A549 (cell line): ENCODE data around the gene DGAT2. TPM values are rescaled to one million over a fixed set of nuclear protein-coding genes. Genes with fewer than 3 reads are reported as not detected.

Experiments used
- ATAC-seq, 2 experiments: fragments of 200-7000 bp in 1 of 2; fragments of >200 bp in 1 of 2; cut with Nextera tagmentation in 1 of 2; cut with Tn5 transposase in 1 of 2; 3 replicates each; pipeline versions ENCODE4 v1.8.0 to v1.9.1; 2018 to 2020; ENCODE audit warnings: mild to moderate bottlenecking in 1 of 2, moderate library complexity in 1 of 2
- CTCF ChIA-PET: fragments of 300-600 bp; sonication (Branson Sonifier 250); formaldehyde crosslinking; extraction: SDS; loops from one replicate; lab custom pipeline; 2021; ENCODE audit warnings: antibody characterized with exemption, inconsistent platforms; lab: Yijun Ruan, JAX
- POLR2A ChIA-PET: fragments of 350-600 bp; formaldehyde crosslinking; extraction: SDS; loops from one replicate; lab custom pipeline; 2021; ENCODE audit warnings: antibody characterized with exemption, inconsistent platforms; lab: Yijun Ruan, JAX
- DNase-seq, 2 experiments: peaks; one replicate each; pipeline versions ENCODE4 v3.0.0 to v3.0.0-alpha.2; 2011 to 2016; ENCODE audit warnings: low read depth in 1 of 2, low spot score in 1 of 2
- FAIRE-seq: peaks from 2 replicates; lab custom pipeline; 2011; peaks lifted over from hg19 to GRCh38; lab: Jason Lieb, UNC
- H3K27ac ChIP-seq, 2 experiments: fragments of >200 bp; sonication (Bioruptor Twin); formaldehyde crosslinking; 3 replicates each; pipeline ENCODE4 v1.5.1; 2016 to 2017
- H3K4me1 ChIP-seq: fragments of >200 bp; sonication (Bioruptor Twin); formaldehyde crosslinking; 3 replicates; pipeline ENCODE4 v1.6.1; 2016
- H3K4me2 ChIP-seq: fragments of >200 bp; sonication (Bioruptor Twin); formaldehyde crosslinking; 3 replicates; pipeline ENCODE4 v1.6.1; 2016
- H3K4me3 ChIP-seq: fragments of >200 bp; sonication (Bioruptor Twin); formaldehyde crosslinking; 3 replicates; pipeline ENCODE4 v1.5.1; 2016
- H3K9me3 ChIP-seq: fragments of >200 bp; sonication (Bioruptor Twin); formaldehyde crosslinking; 3 replicates; pipeline ENCODE4 v1.6.1; 2016
- CBX8 ChIP-seq: fragments of 200-600 bp; sonication (generic); IDR thresholded peaks from 2 replicates; pipeline ENCODE4 v1.6.1; 2016
- CHD2 ChIP-seq: fragments of 150-350 bp; IDR thresholded peaks from 2 replicates; pipeline ENCODE4 v1.6.1; 2014; ENCODE audit warnings: low read length; ENCODE audit not compliant: partially characterized antibody
- EHF ChIP-seq: fragments of 250-450 bp; sonication (Bioruptor Pico); IDR thresholded peaks from 2 replicates; pipeline ENCODE4 v1.5.0; 2020; ENCODE audit warnings: mild to moderate bottlenecking
- FOXS1 ChIP-seq: fragments of 250-450 bp; sonication (Bioruptor Pico); IDR thresholded peaks from 2 replicates; pipeline ENCODE4 v1.5.0; 2020; ENCODE audit warnings: mild to moderate bottlenecking, moderate library complexity
- HDAC2 ChIP-seq: fragments of 200-600 bp; sonication (generic); IDR thresholded peaks from 2 replicates; pipeline ENCODE4 v1.6.1; 2016
- HEYL ChIP-seq: fragments of 250-450 bp; sonication (Bioruptor Pico); IDR thresholded peaks from 2 replicates; pipeline ENCODE4 v1.8.0; 2021; ENCODE audit warnings: mild to moderate bottlenecking, moderate library complexity
- HOXA7 ChIP-seq: fragments of 250-450 bp; sonication (Bioruptor Pico); IDR thresholded peaks from 2 replicates; pipeline ENCODE4 v1.5.0; 2020; ENCODE audit warnings: mild to moderate bottlenecking, moderate library complexity
- HOXB13 ChIP-seq: fragments of 250-450 bp; sonication (Bioruptor Pico); IDR thresholded peaks from 2 replicates; pipeline ENCODE4 v1.5.0; 2020; ENCODE audit warnings: low read depth, mild to moderate bottlenecking, moderate library complexity
- HOXB5 ChIP-seq: fragments of 250-450 bp; sonication (Bioruptor Pico); IDR thresholded peaks from 2 replicates; pipeline ENCODE4 v1.5.0; 2020; ENCODE audit warnings: mild to moderate bottlenecking, moderate library complexity
- JUN ChIP-seq, 2 experiments: fragments of >200 bp; sonication (Bioruptor Twin); formaldehyde crosslinking; IDR thresholded peaks; 2 replicates in 1 of 2; 3 replicates in 1 of 2; pipeline ENCODE4 v1.6.1; 2016 to 2017
- JUNB ChIP-seq: fragments of >200 bp; sonication (Bioruptor Twin); formaldehyde crosslinking; IDR thresholded peaks from 2 replicates; pipeline ENCODE4 v1.6.1; 2016
- KDM5A ChIP-seq: fragments of 200-600 bp; sonication (generic); IDR thresholded peaks from 2 replicates; pipeline ENCODE4 v1.6.1; 2016; ENCODE audit warnings: antibody characterized with exemption, mild to moderate bottlenecking
- MYC ChIP-seq: IDR thresholded peaks from 2 replicates; pipeline ENCODE4 v1.6.1; 2012; ENCODE audit warnings: mild to moderate bottlenecking, inconsistent platforms, low read length, improper control_type of control experiment, borderline replicate concordance
- NPAS2 ChIP-seq: fragments of 250-450 bp; sonication (Bioruptor Pico); IDR thresholded peaks from 2 replicates; pipeline ENCODE4 v1.8.0; 2022; ENCODE audit warnings: mild to moderate bottlenecking, moderate library complexity, borderline replicate concordance
- POLR2AphosphoS2 ChIP-seq: conservative IDR thresholded peaks from 2 replicates; pipeline ENCODE4 v1.6.1; 2012; ENCODE audit warnings: low read length, improper control_type of control experiment, inconsistent platforms
- RARB ChIP-seq: fragments of 250-450 bp; sonication (Bioruptor Pico); IDR thresholded peaks from 2 replicates; pipeline ENCODE4 v1.8.0; 2021; ENCODE audit warnings: mild to moderate bottlenecking, moderate library complexity
- SREBF2 ChIP-seq: fragments of 450-650 bp; IDR thresholded peaks from 2 replicates; pipeline ENCODE4 v1.6.1; 2014; ENCODE audit warnings: mild to moderate bottlenecking, moderate library complexity
- TP53 ChIP-seq: fragments of 250-450 bp; sonication (Bioruptor Pico); IDR thresholded peaks from 2 replicates; pipeline ENCODE4 v1.5.0; 2021; ENCODE audit warnings: mild to moderate bottlenecking, moderate library complexity
- ZNF302 ChIP-seq: fragments of 250-450 bp; sonication (Bioruptor Pico); IDR thresholded peaks from 2 replicates; pipeline ENCODE4 v1.9.0; 2021; ENCODE audit warnings: inconsistent platforms, mild to moderate bottlenecking, moderate library complexity
- WGBS: methylation state at CpG from one replicate; pipeline ENCODE4 v1.1.6; 2017; ENCODE audit errors: missing lambda C conversion rate; 5-methylcytosine and 5-hydroxymethylcytosine counted together
- polyA minus RNA-seq: library from RNA; depleted of rRNA, polyadenylated mRNA; stranded (reverse); fragments of >200 nt; gene quantifications from 2 replicates; pipeline ENCODE4 v1.2.3, GENCODE V29; 2011; rRNA and poly(A)+ RNA removed
- polyA plus RNA-seq, 4 experiments: library from polyadenylated mRNA; depleted of rRNA in 3 of 4; stranded (reverse); fragments of >200 nt; fragmentation: RNase III in 1 of 4; extraction: RNeasy Plus Mini Kit Qiagen cat#74134 plus additional on column Dnase treatment in 1 of 4; gene quantifications; 2 replicates in 3 of 4; 3 replicates in 1 of 4; pipeline ENCODE4 v1.2.3, GENCODE V29; 2011 to 2017
- TF ChIP-seq, protein P1 (sequence below): fragments of 450-650 bp; IDR thresholded peaks from 2 replicates; pipeline ENCODE4 v1.6.1; 2014; ENCODE audit warnings: antibody characterized with exemption
- TF ChIP-seq, protein P2 (sequence below): fragments of >200 bp; sonication (Bioruptor Twin); formaldehyde crosslinking; IDR thresholded peaks from 3 replicates; pipeline ENCODE4 v1.5.1; 2016
- TF ChIP-seq, protein P3 (sequence below): IDR thresholded peaks from 2 replicates; pipeline ENCODE4 v1.6.1; 2012; ENCODE audit warnings: low read depth, borderline replicate concordance
- TF ChIP-seq, protein P4 (sequence below): fragments of 200-600 bp; sonication (generic); IDR thresholded peaks from 2 replicates; pipeline ENCODE4 v1.6.1; 2016; ENCODE audit warnings: antibody characterized with exemption, mild to moderate bottlenecking, moderate library complexity
- TF ChIP-seq, protein P5 (sequence below): fragments of 250-450 bp; sonication (Bioruptor Pico); IDR thresholded peaks from 2 replicates; pipeline ENCODE4 v1.5.0; 2021; ENCODE audit warnings: mild to moderate bottlenecking, moderate library complexity, borderline replicate concordance
- TF ChIP-seq, protein P6 (sequence below): fragments of 250-450 bp; sonication (Bioruptor Pico); IDR thresholded peaks from 2 replicates; pipeline ENCODE4 v1.5.0; 2020; ENCODE audit warnings: low read depth, mild to moderate bottlenecking, moderate library complexity
- TF ChIP-seq, protein P7 (sequence below): IDR thresholded peaks from 2 replicates; pipeline ENCODE4 v1.6.1; 2012

Gene DGAT2, protein sequence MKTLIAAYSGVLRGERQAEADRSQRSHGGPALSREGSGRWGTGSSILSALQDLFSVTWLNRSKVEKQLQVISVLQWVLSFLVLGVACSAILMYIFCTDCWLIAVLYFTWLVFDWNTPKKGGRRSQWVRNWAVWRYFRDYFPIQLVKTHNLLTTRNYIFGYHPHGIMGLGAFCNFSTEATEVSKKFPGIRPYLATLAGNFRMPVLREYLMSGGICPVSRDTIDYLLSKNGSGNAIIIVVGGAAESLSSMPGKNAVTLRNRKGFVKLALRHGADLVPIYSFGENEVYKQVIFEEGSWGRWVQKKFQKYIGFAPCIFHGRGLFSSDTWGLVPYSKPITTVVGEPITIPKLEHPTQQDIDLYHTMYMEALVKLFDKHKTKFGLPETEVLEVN
- polyA plus RNA-seq (2011; rRNA removed): 1.6 and 2.7 TPM in 2 replicates
- polyA plus RNA-seq (2012; cell fraction: cytosol; rRNA removed): 3.0 and 4.7 TPM in 2 replicates
- polyA plus RNA-seq (2012; cell fraction: nucleus; rRNA removed): 2.4 and 3.0 TPM in 2 replicates
- 1.9 to 3.3 TPM (median 2.3 TPM) in 3 replicates for polyA plus RNA-seq (2017; fragmentation: RNase III; extraction: RNeasy Plus Mini Kit Qiagen cat#74134 plus additional on column Dnase treatment)
- 1.4 and 4.5 TPM in 2 replicates for polyA minus RNA-seq

DNA sequence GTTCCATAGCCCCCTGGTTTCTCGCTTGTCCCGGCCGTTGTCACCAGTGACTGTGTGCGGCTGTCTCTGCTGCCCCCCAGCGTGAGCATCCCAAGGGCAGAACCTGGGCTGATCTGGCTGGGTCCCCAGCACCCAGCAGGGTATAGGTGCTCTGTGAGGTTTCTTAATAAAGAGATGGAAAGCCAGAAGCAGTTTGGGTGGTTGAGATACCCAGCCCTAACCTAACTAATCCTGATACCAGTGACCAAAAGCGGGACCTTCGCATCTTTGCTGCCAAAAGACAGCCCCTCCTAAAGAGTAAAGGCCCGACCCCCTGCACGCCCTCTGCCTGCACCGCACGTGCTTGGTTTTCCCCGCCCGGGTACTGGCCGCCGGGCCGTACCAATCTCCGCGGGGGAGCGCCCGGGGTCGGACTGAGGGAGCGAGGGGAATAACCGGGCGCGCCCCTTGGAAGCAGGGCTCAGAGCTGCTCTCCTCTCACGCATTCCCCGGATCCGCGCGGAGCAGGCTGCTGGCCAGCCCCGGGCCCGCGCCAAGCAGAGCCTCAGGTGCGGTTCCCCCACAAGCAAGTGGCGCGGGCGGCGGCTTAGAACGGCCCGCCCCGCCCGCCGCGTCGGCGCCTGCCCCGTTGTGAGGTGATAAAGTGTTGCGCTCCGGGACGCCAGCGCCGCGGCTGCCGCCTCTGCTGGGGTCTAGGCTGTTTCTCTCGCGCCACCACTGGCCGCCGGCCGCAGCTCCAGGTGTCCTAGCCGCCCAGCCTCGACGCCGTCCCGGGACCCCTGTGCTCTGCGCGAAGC is at the start of gene DGAT2:
Gene DGAT2 (plus strand): TSS at position 667 of the 797 bp plus-strand sequence. CDS start 214 bp downstream, outside the sequence.
- FAIRE-seq (no peak), ATAC-seq (peak; percentile 75 to 93), DNase-seq (peak; percentile 73 to 83)
- peaks cover 11% of the 10 kb centered on the region; the same call in 2 of the 3 replicates for H3K4me1 ChIP-seq
- H3K4me2 ChIP-seq: peak within 1 kb of the TSS; percentile 98
- ChIA-PET CTCF (interaction anchor here (1.1 to 4.4 kb wide), 6 partner anchors 9 to 73 kb away, joined by 3 to 19 read pairs (median 4); no protein-coding TSS in a partner anchor), POLR2A (no interaction called here)
- peak within 1 kb of the TSS; percentile 91 to 93 for H3K27ac ChIP-seq
- 7% methylated on average over 44 of the region's 66 CpGs for WGBS
- H3K4me3 ChIP-seq: peak within 1 kb of the TSS; percentile 51
- H3K9me3 ChIP-seq: no peaks in the 10 kb centered on the region
- TF ChIP-seq HOXA7 (CRISPR knock-in tag) (no peak), CBX8 (no peak), ZNF302 (CRISPR knock-in tag) (no peak), TP53 (CRISPR knock-in tag) (no peak), RARB (CRISPR knock-in tag) (no peak), KDM5A (no peak), MYC (no peak), CHD2 (no peak), HEYL (CRISPR knock-in tag) (no peak), HOXB5 (CRISPR knock-in tag) (no peak), HOXB13 (CRISPR knock-in tag) (peak; percentile 79; the same call in 1 of the 2 replicates), FOXS1 (CRISPR knock-in tag) (no peak), JUNB (no peak), SREBF2 (no peak), JUN (IDR thresholded peaks at IDR 0.05) (peak in 1 of 2 experiments; percentile 48; a peak in 2 of 5 replicates), HDAC2 (no peak), NPAS2 (CRISPR knock-in tag) (no peak), POLR2AphosphoS2 (no peak), EHF (CRISPR knock-in tag) (no peak)
- TF ChIP-seq, protein P1, sequence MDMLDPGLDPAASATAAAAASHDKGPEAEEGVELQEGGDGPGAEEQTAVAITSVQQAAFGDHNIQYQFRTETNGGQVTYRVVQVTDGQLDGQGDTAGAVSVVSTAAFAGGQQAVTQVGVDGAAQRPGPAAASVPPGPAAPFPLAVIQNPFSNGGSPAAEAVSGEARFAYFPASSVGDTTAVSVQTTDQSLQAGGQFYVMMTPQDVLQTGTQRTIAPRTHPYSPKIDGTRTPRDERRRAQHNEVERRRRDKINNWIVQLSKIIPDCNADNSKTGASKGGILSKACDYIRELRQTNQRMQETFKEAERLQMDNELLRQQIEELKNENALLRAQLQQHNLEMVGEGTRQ: 0 out of 2 replicates have a peak, but pooled peaks have one; percentile 28
- TF ChIP-seq, protein P2, sequence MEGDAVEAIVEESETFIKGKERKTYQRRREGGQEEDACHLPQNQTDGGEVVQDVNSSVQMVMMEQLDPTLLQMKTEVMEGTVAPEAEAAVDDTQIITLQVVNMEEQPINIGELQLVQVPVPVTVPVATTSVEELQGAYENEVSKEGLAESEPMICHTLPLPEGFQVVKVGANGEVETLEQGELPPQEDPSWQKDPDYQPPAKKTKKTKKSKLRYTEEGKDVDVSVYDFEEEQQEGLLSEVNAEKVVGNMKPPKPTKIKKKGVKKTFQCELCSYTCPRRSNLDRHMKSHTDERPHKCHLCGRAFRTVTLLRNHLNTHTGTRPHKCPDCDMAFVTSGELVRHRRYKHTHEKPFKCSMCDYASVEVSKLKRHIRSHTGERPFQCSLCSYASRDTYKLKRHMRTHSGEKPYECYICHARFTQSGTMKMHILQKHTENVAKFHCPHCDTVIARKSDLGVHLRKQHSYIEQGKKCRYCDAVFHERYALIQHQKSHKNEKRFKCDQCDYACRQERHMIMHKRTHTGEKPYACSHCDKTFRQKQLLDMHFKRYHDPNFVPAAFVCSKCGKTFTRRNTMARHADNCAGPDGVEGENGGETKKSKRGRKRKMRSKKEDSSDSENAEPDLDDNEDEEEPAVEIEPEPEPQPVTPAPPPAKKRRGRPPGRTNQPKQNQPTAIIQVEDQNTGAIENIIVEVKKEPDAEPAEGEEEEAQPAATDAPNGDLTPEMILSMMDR: peak; percentile 17
- TF ChIP-seq, protein P3, sequence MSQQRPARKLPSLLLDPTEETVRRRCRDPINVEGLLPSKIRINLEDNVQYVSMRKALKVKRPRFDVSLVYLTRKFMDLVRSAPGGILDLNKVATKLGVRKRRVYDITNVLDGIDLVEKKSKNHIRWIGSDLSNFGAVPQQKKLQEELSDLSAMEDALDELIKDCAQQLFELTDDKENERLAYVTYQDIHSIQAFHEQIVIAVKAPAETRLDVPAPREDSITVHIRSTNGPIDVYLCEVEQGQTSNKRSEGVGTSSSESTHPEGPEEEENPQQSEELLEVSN: peak; percentile 99
- TF ChIP-seq, protein P4, sequence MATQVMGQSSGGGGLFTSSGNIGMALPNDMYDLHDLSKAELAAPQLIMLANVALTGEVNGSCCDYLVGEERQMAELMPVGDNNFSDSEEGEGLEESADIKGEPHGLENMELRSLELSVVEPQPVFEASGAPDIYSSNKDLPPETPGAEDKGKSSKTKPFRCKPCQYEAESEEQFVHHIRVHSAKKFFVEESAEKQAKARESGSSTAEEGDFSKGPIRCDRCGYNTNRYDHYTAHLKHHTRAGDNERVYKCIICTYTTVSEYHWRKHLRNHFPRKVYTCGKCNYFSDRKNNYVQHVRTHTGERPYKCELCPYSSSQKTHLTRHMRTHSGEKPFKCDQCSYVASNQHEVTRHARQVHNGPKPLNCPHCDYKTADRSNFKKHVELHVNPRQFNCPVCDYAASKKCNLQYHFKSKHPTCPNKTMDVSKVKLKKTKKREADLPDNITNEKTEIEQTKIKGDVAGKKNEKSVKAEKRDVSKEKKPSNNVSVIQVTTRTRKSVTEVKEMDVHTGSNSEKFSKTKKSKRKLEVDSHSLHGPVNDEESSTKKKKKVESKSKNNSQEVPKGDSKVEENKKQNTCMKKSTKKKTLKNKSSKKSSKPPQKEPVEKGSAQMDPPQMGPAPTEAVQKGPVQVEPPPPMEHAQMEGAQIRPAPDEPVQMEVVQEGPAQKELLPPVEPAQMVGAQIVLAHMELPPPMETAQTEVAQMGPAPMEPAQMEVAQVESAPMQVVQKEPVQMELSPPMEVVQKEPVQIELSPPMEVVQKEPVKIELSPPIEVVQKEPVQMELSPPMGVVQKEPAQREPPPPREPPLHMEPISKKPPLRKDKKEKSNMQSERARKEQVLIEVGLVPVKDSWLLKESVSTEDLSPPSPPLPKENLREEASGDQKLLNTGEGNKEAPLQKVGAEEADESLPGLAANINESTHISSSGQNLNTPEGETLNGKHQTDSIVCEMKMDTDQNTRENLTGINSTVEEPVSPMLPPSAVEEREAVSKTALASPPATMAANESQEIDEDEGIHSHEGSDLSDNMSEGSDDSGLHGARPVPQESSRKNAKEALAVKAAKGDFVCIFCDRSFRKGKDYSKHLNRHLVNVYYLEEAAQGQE: no peak
- TF ChIP-seq, protein P5, sequence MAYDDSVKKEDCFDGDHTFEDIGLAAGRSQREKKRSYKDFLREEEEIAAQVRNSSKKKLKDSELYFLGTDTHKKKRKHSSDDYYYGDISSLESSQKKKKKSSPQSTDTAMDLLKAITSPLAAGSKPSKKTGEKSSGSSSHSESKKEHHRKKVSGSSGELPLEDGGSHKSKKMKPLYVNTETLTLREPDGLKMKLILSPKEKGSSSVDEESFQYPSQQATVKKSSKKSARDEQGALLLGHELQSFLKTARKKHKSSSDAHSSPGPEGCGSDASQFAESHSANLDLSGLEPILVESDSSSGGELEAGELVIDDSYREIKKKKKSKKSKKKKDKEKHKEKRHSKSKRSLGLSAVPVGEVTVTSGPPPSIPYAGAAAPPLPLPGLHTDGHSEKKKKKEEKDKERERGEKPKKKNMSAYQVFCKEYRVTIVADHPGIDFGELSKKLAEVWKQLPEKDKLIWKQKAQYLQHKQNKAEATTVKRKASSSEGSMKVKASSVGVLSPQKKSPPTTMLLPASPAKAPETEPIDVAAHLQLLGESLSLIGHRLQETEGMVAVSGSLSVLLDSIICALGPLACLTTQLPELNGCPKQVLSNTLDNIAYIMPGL (CRISPR knock-in tag): no peak
- TF ChIP-seq, protein P6, sequence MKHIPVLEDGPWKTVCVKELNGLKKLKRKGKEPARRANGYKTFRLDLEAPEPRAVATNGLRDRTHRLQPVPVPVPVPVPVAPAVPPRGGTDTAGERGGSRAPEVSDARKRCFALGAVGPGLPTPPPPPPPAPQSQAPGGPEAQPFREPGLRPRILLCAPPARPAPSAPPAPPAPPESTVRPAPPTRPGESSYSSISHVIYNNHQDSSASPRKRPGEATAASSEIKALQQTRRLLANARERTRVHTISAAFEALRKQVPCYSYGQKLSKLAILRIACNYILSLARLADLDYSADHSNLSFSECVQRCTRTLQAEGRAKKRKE: peak; percentile 17; the same call in 1 of the 2 replicates
- TF ChIP-seq, protein P7, sequence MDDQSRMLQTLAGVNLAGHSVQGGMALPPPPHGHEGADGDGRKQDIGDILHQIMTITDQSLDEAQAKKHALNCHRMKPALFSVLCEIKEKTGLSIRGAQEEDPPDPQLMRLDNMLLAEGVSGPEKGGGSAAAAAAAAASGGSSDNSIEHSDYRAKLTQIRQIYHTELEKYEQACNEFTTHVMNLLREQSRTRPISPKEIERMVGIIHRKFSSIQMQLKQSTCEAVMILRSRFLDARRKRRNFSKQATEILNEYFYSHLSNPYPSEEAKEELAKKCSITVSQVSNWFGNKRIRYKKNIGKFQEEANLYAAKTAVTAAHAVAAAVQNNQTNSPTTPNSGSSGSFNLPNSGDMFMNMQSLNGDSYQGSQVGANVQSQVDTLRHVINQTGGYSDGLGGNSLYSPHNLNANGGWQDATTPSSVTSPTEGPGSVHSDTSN: no peak
